HepG2 (cell line): ENCODE measurements around the gene MTMR4. TPM values are rescaled to one million over a fixed set of nuclear protein-coding genes. Genes with fewer than 3 reads are reported as not detected.

Experiments used
- ATF4 ChIP-seq, 2 experiments: fragments of 450-650 bp in 1 of 2; sonication (generic) in 1 of 2; formaldehyde crosslinking; IDR thresholded peaks; 2 replicates each; pipeline versions ENCODE4 v1.5.0 to v1.8.0; 2020 to 2022; ENCODE audit warnings: mild to moderate bottlenecking in 1 of 2, missing genetic modification reagents in 1 of 2
- CENPBD1 ChIP-seq: sonication (generic); formaldehyde crosslinking; IDR thresholded peaks from 2 replicates; pipeline ENCODE4 v1.8.0; 2022; ENCODE audit warnings: missing genetic modification reagents, low read depth, mild to moderate bottlenecking, borderline replicate concordance
- CREB1 ChIP-seq, 2 experiments: fragments of 450-650 bp in 1 of 2; IDR thresholded peaks; 2 replicates each; pipeline ENCODE4 v1.6.1; 2016 to 2017; ENCODE audit warnings: control low read depth in 1 of 2, mild to moderate bottlenecking in 1 of 2, missing compliant biosample characterization in 1 of 2, missing genetic modification characterization in 1 of 2
- CREB3 ChIP-seq: sonication (generic); formaldehyde crosslinking; IDR thresholded peaks from 2 replicates; pipeline ENCODE4 v1.5.0; 2020; ENCODE audit warnings: missing genetic modification reagents
- E2F5 ChIP-seq: sonication (generic); formaldehyde crosslinking; conservative IDR thresholded peaks from 2 replicates; pipeline ENCODE4 v1.4.0; 2020; ENCODE audit warnings: missing genetic modification reagents
- EEA1 ChIP-seq: sonication (generic); formaldehyde crosslinking; IDR thresholded peaks from 2 replicates; pipeline ENCODE4 v1.5.1; 2020; ENCODE audit warnings: mild to moderate bottlenecking, missing genetic modification reagents, borderline replicate concordance
- GZF1 ChIP-seq: sonication (generic); formaldehyde crosslinking; IDR thresholded peaks from 2 replicates; pipeline ENCODE4 v1.5.1; 2020; ENCODE audit warnings: mild to moderate bottlenecking, missing genetic modification reagents
- MXD3 ChIP-seq: IDR thresholded peaks from 2 replicates; pipeline ENCODE4 v1.6.1; 2016; ENCODE audit warnings: mild to moderate bottlenecking, missing biosample characterization, missing genetic modification reagents
- SCMH1 ChIP-seq: sonication (generic); formaldehyde crosslinking; IDR thresholded peaks from 2 replicates; pipeline ENCODE4 v1.9.0; 2021; ENCODE audit warnings: missing genetic modification reagents, mild to moderate bottlenecking, borderline replicate concordance
- SNRNP70 ChIP-seq: fragments of 200-400 bp; formaldehyde crosslinking; IDR thresholded peaks from 2 replicates; pipeline ENCODE4 v1.6.1; 2017; ENCODE audit warnings: mild to moderate bottlenecking, low read depth, low read length, moderate library complexity
- ZBTB14 ChIP-seq: sonication (generic); formaldehyde crosslinking; IDR thresholded peaks from 2 replicates; pipeline ENCODE4 v1.4.0; 2020; ENCODE audit warnings: missing genetic modification reagents
- ZBTB46 ChIP-seq: sonication (generic); formaldehyde crosslinking; IDR thresholded peaks from 2 replicates; pipeline ENCODE4 v1.4.0; 2020; ENCODE audit warnings: mild to moderate bottlenecking, missing genetic modification reagents, borderline replicate concordance
- ZFYVE20 ChIP-seq: sonication (generic); formaldehyde crosslinking; IDR thresholded peaks from 2 replicates; pipeline ENCODE4 v1.8.0; 2023; ENCODE audit warnings: low read depth, mild to moderate bottlenecking, moderate library complexity, missing genetic modification reagents, borderline replicate concordance
- ZNF207 ChIP-seq: fragments of 450-650 bp; IDR thresholded peaks from 2 replicates; pipeline ENCODE4 v1.6.1; 2016; ENCODE audit warnings: antibody characterized with exemption, borderline replicate concordance
- ZNF256 ChIP-seq: sonication (generic); formaldehyde crosslinking; conservative IDR thresholded peaks from 2 replicates; pipeline ENCODE4 v1.4.0; 2020; ENCODE audit warnings: missing genetic modification reagents
- ZNF367 ChIP-seq: sonication (generic); formaldehyde crosslinking; IDR thresholded peaks from 2 replicates; pipeline ENCODE4 v1.4.0; 2020; ENCODE audit warnings: missing genetic modification reagents, borderline replicate concordance
- ZNF530 ChIP-seq: sonication (generic); formaldehyde crosslinking; IDR thresholded peaks from 2 replicates; pipeline ENCODE4 v1.5.0; 2020; ENCODE audit warnings: low read depth, mild to moderate bottlenecking, missing genetic modification reagents
- ZNF550 ChIP-seq: sonication (generic); formaldehyde crosslinking; IDR thresholded peaks from 2 replicates; pipeline ENCODE4 v1.4.0; 2020; ENCODE audit warnings: mild to moderate bottlenecking, missing genetic modification reagents, borderline replicate concordance
- ZNF724P ChIP-seq: sonication (generic); formaldehyde crosslinking; IDR thresholded peaks from 2 replicates; pipeline ENCODE4 v1.8.0; 2022; ENCODE audit warnings: missing genetic modification reagents, borderline replicate concordance
- polyA plus RNA-seq, 8 experiments: library from polyadenylated mRNA; depleted of rRNA in 3 of 8; stranded (reverse) in 7 of 8; unstranded in 1 of 8; fragments of >200 nt; fragmentation: Illumina TruSeq in 4 of 8; extraction: Trizol in 4 of 8; gene quantifications; 2 replicates each; pipeline versions ENCODE4 v1.2.1 to v1.2.3, GENCODE V29; 2011 to 2016; ENCODE audit warnings: low read depth in 4 of 8, missing spikeins in 1 of 8, mixed read lengths in 1 of 8; ENCODE audit not compliant: insufficient read depth in 1 of 8
- total RNA-seq, 5 experiments: library from RNA; depleted of rRNA; stranded (reverse); fragments of >200 nt; fragmentation: Illumina TruSeq; extraction: Trizol; gene quantifications; 2 replicates each; pipeline ENCODE4 v1.2.3, GENCODE V29; 2016; ENCODE audit warnings: low read depth in 1 of 5

Gene MTMR4
- total and polyA plus RNA-seq, 2 of the 13 experiments (the other 11 are each of a cell fraction or from before 2014, with no cell fraction given): 62.5 to 65.1 TPM

- TF ChIP-seq MXD3: peak; percentile 2; the same call in 1 of the 2 replicates
- TF ChIP-seq ZNF530 (CRISPR knock-in tag): no peak
- no peak for TF ChIP-seq GZF1
- no peak for TF ChIP-seq ZBTB14 (CRISPR knock-in tag)
- TF ChIP-seq CREB3: no peak
- TF ChIP-seq ATF4 (CRISPR knock-in tag; IDR thresholded peaks at IDR 0.05): no peak
- no peak for TF ChIP-seq SNRNP70
- TF ChIP-seq CENPBD1 (CRISPR knock-in tag): no peak
- no peak for TF ChIP-seq ZNF550 (CRISPR knock-in tag)
- no peak for TF ChIP-seq CREB1 (IDR thresholded peaks at IDR 0.05)
- no peak; the same call in 1 of the 2 replicates for TF ChIP-seq CREB1 (CRISPR knock-in tag; IDR thresholded peaks at IDR 0.05)
- no peak for TF ChIP-seq ZNF724P (CRISPR knock-in tag)
- no peak for TF ChIP-seq ZBTB46 (CRISPR knock-in tag)
- TF ChIP-seq E2F5 (CRISPR knock-in tag): no peak
- no peak for TF ChIP-seq EEA1 (CRISPR knock-in tag)
- TF ChIP-seq ZNF207: no peak
- TF ChIP-seq ZNF367 (CRISPR knock-in tag): no peak
- no peak for TF ChIP-seq ZFYVE20
- TF ChIP-seq ZNF256: no peak
- TF ChIP-seq SCMH1 (CRISPR knock-in tag): no peak
These were observed 2.4 kb upstream of the MTMR4 start (continued) for GRCh38 chr17:58516644-58517377.
